ENCODE measurements around the gene OTOP1.

Gene OTOP1

GRCh38 chr4:4248029-4248884 lies 21.5 kb upstream of the OTOP1 start, which contains the start of gene TMEM128:
Gene TMEM128 (minus strand): TSS chr4:4248223. CDS start chr4:4248202, 21 bp downstream.
- no peaks in the 10 kb centered on the region for H3K4me1 ChIP-seq (ENCODE audit: control insufficient read depth, insufficient read depth, low read length)
- peak within 1 kb of the TSS; percentile 79 for H3K4me3 ChIP-seq (ENCODE audit: low read depth, low read length)
- peaks cover 10 to 29% of the 10 kb centered on the region in 2 experiments for H3K36me3 ChIP-seq (ENCODE audit: control insufficient read depth in 2 of 2, insufficient read depth in 1 of 2, low read length in 2 of 2)
- H3K27ac ChIP-seq (ENCODE audit: extremely low read depth, low read depth, low read length), result peak within 1 kb of the TSS; percentile 71
- no peaks in the 10 kb centered on the region for H3K9me3 ChIP-seq (ENCODE audit: control insufficient read depth, insufficient read depth, low read depth, low read length)
- ChIA-PET CTCF (interaction anchor here (0.6 to 1.0 kb wide), 4 partner anchors 11 to 249 kb away, joined by 3 read pairs; no protein-coding TSS in a partner anchor), POLR2A (interaction anchor here (0.8 to 1.2 kb wide), 2 partner anchors 41 to 196 kb away, joined by 3 to 4 read pairs; partner anchors contain the start of gene LYAR)
- TF ChIP-seq ZNF223 (tag by site-specific recombination; IDR thresholded peaks at IDR 0.05) (no peak), KLF10 (tag by site-specific recombination; IDR thresholded peaks at IDR 0.05) (no peak), ZNF629 (tag by site-specific recombination; IDR thresholded peaks at IDR 0.05) (peak; percentile 89), ZNF600 (tag by site-specific recombination; IDR thresholded peaks at IDR 0.05) (peak; percentile 67), ZNF37A (tag by site-specific recombination; IDR thresholded peaks at IDR 0.05) (no peak), ZBTB17 (tag by site-specific recombination; IDR thresholded peaks at IDR 0.05) (peak; percentile 86), SCRT2 (tag by site-specific recombination; IDR thresholded peaks at IDR 0.05) (no peak), ZNF24 (tag by site-specific recombination; IDR thresholded peaks at IDR 0.05) (0 out of 2 replicates have a peak, but pooled peaks have one; percentile 32), ZNF211 (tag by site-specific recombination; IDR thresholded peaks at IDR 0.05; ENCODE audit: low read depth) (no peak), YY1 (tag by site-specific recombination; IDR thresholded peaks at IDR 0.05) (peak; percentile 83), ZNF341 (tag by site-specific recombination; IDR thresholded peaks at IDR 0.05; ENCODE audit: low read depth) (peak; percentile 86), ZNF747 (tag by site-specific recombination; IDR thresholded peaks at IDR 0.05) (no peak), ZNF670 (tag by site-specific recombination; IDR thresholded peaks at IDR 0.05; ENCODE audit: low read depth) (no peak), OSR2 (tag by site-specific recombination; IDR thresholded peaks at IDR 0.05) (no peak), ZNF10 (tag by site-specific recombination; IDR thresholded peaks at IDR 0.05) (no peak), KLF9 (tag by site-specific recombination; IDR thresholded peaks at IDR 0.05; ENCODE audit: low read depth) (peak; percentile 32; the same call in 1 of the 2 replicates), ZNF518A (tag by site-specific recombination; conservative IDR thresholded peaks at IDR 0.05; ENCODE audit: low read depth) (peak; percentile 75), FEZF1 (tag by site-specific recombination; IDR thresholded peaks at IDR 0.05) (no peak), ZNF280C (tag by site-specific recombination; IDR thresholded peaks at IDR 0.05) (no peak), KLF1 (tag by site-specific recombination; IDR thresholded peaks at IDR 0.05) (peak; percentile 41; the same call in 1 of the 2 replicates), GLI4 (tag by site-specific recombination; IDR thresholded peaks at IDR 0.05) (no peak), ZNF610 (tag by site-specific recombination; IDR thresholded peaks at IDR 0.05; ENCODE audit: borderline replicate concordance) (no peak), PATZ1 (tag by site-specific recombination; IDR thresholded peaks at IDR 0.05) (no peak), ZBTB44 (tag by site-specific recombination; IDR thresholded peaks at IDR 0.05) (0 out of 2 replicates have a peak, but pooled peaks have one; percentile 3), TRIM28 (IDR thresholded peaks at IDR 0.05; ENCODE audit: borderline replicate concordance, low read length) (peak; percentile 67; the same call in 1 of the 2 replicates)

Measured in HEK293 (cell line).